Coronary artery (tissue), 2 donors: ENCODE data around the gene FOSB.

ENCODE experiments used
- DNase-seq: peaks from one replicate; pipeline ENCODE4 v3.0.0-alpha.2; 2017; ENCODE audit warnings: low spot score
- H3K27ac ChIP-seq, 2 donors: fragments of 200-600 bp; sonication (generic); one replicate each; pipeline ENCODE4 v1.5.1; 2016 to 2019
- H3K4me3 ChIP-seq: fragments of 200-600 bp; sonication (generic); 2 replicates; pipeline ENCODE4 v1.5.1; 2016; ENCODE audit warnings: mild to moderate bottlenecking, moderate library complexity
- CTCF ChIP-seq: fragments of 200-600 bp; sonication (generic); IDR thresholded peaks from one replicate; pipeline ENCODE4 v1.5.1; 2019; ENCODE audit warnings: antibody characterized with exemption

The FOSB gene

GRCh38 chr19:45496349-45496953, 28.7 kb downstream of the FOSB start:
- H3K27ac ChIP-seq: peak overlapping the region in 1 of 2 donors; percentile 43
- peak overlapping the region; percentile 79 for H3K4me3 ChIP-seq
- DNase-seq: no peak
- no peak for TF ChIP-seq CTCF

GRCh38 chr19:45497791-45498190, 30.0 kb downstream of the FOSB start:
- no peak for TF ChIP-seq CTCF
- no peak for DNase-seq
- no peak overlapping the region for H3K27ac ChIP-seq
- no peak overlapping the region for H3K4me3 ChIP-seq

- Histone ChIP-seq H3K27ac (peak within 1 kb of the TSS in 1 of 2 donors; percentile 46), H3K4me3 (peak within 1 kb of the TSS; percentile 79)
- DNase-seq: no peak
- TF ChIP-seq CTCF: no peak
Observed at GRCh38 chr19:45498411-45499195, 30.8 kb downstream of the FOSB start, which contains the start of gene PPM1N. PPM1N (plus strand) TSS chr19:45498443; CDS start chr19:45498473, 30 bp downstream.

- Histone ChIP-seq H3K27ac (no peak overlapping the region), H3K4me3 (peak overlapping the region; percentile 44)
- no peak for TF ChIP-seq CTCF
- no peak for DNase-seq
Observed at GRCh38 chr19:45499196-45500180, 31.7 kb downstream of the FOSB start.

- H3K4me3 ChIP-seq: no peak overlapping the region
- H3K27ac ChIP-seq: peak overlapping the region in 1 of 2 donors; percentile 54
- no peak for DNase-seq
- no peak for TF ChIP-seq CTCF
Observed at GRCh38 chr19:45500918-45501729, 33.3 kb downstream of the FOSB start.

GRCh38 chr19:45501730-45502014, 33.9 kb downstream of the FOSB start:
- Histone ChIP-seq H3K4me3 (no peak overlapping the region), H3K27ac (peak overlapping the region in 1 of 2 donors; percentile 54)
- TF ChIP-seq CTCF: no peak
- no peak for DNase-seq
